Chondrocyte (in vitro differentiated cells): ENCODE results near the gene MX2. TPM values are rescaled to one million over a fixed set of nuclear protein-coding genes. Genes with fewer than 3 reads are reported as not detected.

Experiments
- DNase-seq: peaks from one replicate; pipeline ENCODE4 v3.0.0; 2021; ENCODE audit warnings: mixed read lengths, low spot score
- H3K27ac Mint-ChIP-seq: one replicate; pipeline ENCODE4 v1.8.0; 2021; ENCODE audit warnings: mild to moderate bottlenecking, moderate library complexity, mixed read lengths; ENCODE audit not compliant: unreplicated experiment
- H3K27me3 Mint-ChIP-seq: 2 replicates; pipeline ENCODE4 v1.8.0; 2021; ENCODE audit warnings: low read depth, mixed read lengths
- H3K36me3 Mint-ChIP-seq: 2 replicates; pipeline ENCODE4 v1.8.0; 2021; ENCODE audit warnings: low read depth, mixed read lengths
- H3K4me1 Mint-ChIP-seq: 2 replicates; pipeline ENCODE4 v1.8.0; 2021; ENCODE audit warnings: low read depth, mild to moderate bottlenecking, mixed read lengths
- H3K4me3 Mint-ChIP-seq: one replicate; pipeline ENCODE4 v1.8.0; 2021; ENCODE audit warnings: mild to moderate bottlenecking, moderate library complexity, mixed read lengths; ENCODE audit not compliant: unreplicated experiment
- H3K9me3 Mint-ChIP-seq: 2 replicates; pipeline ENCODE4 v1.8.0; 2021; ENCODE audit warnings: low read depth, mixed read lengths
- CTCF ChIP-seq: fragments of 200-600 bp; sonication (generic); IDR thresholded peaks from 2 replicates; pipeline ENCODE4 v1.5.0; 2021; ENCODE audit warnings: antibody characterized with exemption, mild to moderate bottlenecking, moderate library complexity
- total RNA-seq: library from RNA; stranded (reverse); gene quantifications from 3 replicates; pipeline ENCODE4 v1.2.1, GENCODE V29; 2021

Gene MX2
- total RNA-seq, 1 donor from 2014 or later: not detected

- Mint-ChIP-seq H3K4me1 (peaks cover 5% of the 10 kb centered on the region), H3K36me3 (no peaks in the 10 kb centered on the region), H3K27ac (no peak overlapping the region), H3K27me3 (peaks cover 16% of the 10 kb centered on the region), H3K9me3 (no peaks in the 10 kb centered on the region), H3K4me3 (no peak overlapping the region)
- no peak for TF ChIP-seq CTCF
- DNase-seq: no peak
Measured at GRCh38 chr21:41370840-41371684, 9.2 kb downstream of the MX2 start.

- DNase-seq: no peak
- Mint-ChIP-seq H3K27me3 (peaks cover 15% of the 10 kb centered on the region), H3K27ac (no peak overlapping the region), H3K9me3 (no peaks in the 10 kb centered on the region), H3K4me1 (peaks cover 5% of the 10 kb centered on the region), H3K36me3 (no peaks in the 10 kb centered on the region), H3K4me3 (no peak overlapping the region)
- no peak for TF ChIP-seq CTCF
Measured at GRCh38 chr21:41371685-41372030, 9.8 kb downstream of the MX2 start.

- Mint-ChIP-seq H3K36me3 (no peaks in the 10 kb centered on the region), H3K27me3 (peaks cover 13% of the 10 kb centered on the region), H3K9me3 (no peaks in the 10 kb centered on the region), H3K4me1 (peaks cover 5% of the 10 kb centered on the region), H3K4me3 (no peak overlapping the region), H3K27ac (no peak overlapping the region)
- DNase-seq: peak; percentile 58
- TF ChIP-seq CTCF: no peak
Measured at GRCh38 chr21:41373253-41373652, 11.4 kb downstream of the MX2 start.

GRCh38 chr21:41373763-41374162, 11.9 kb downstream of the MX2 start:
- no peak for TF ChIP-seq CTCF
- no peaks in the 10 kb centered on the region for H3K9me3 Mint-ChIP-seq
- peaks cover 5% of the 10 kb centered on the region for H3K4me1 Mint-ChIP-seq
- peaks cover 11% of the 10 kb centered on the region for H3K27me3 Mint-ChIP-seq
- no peaks in the 10 kb centered on the region for H3K36me3 Mint-ChIP-seq
- H3K4me3 Mint-ChIP-seq: no peak overlapping the region
- DNase-seq: peak; percentile 72
- no peak overlapping the region for H3K27ac Mint-ChIP-seq

GRCh38 chr21:41374177-41374712, 12.4 kb downstream of the MX2 start:
- Mint-ChIP-seq H3K4me3 (no peak overlapping the region), H3K27ac (no peak overlapping the region), H3K27me3 (peaks cover 11% of the 10 kb centered on the region), H3K36me3 (no peaks in the 10 kb centered on the region), H3K4me1 (peaks cover under 1% of the 10 kb centered on the region), H3K9me3 (no peaks in the 10 kb centered on the region)
- DNase-seq: peak; percentile 77
- no peak for TF ChIP-seq CTCF
